Spleen (tissue), 11 donors: Measurements from ENCODE around the gene KRTAP10-2. TPM values are rescaled to one million over a fixed set of nuclear protein-coding genes. Genes with fewer than 3 reads are reported as not detected.

ENCODE experiments used
- DNase-seq: peaks from one replicate; pipeline ENCODE4 v3.0.0-alpha.2; 2020
- H3K27ac ChIP-seq, 8 donors: fragments of 200-600 bp; sonication (generic) in 7 of 8; 1 replicate in 4 of 8; 2 replicates in 4 of 8; pipeline versions ENCODE4 v1.5.0 to v1.8.0; 2016 to 2021; ENCODE audit warnings: inconsistent platforms in 4 of 8, mild to moderate bottlenecking in 4 of 8, moderate library complexity in 1 of 8
- H3K27me3 ChIP-seq, 7 donors: fragments of 200-600 bp; sonication (generic) in 6 of 7; replicated peaks in 1 of 7; 1 replicate in 4 of 7; 2 replicates in 3 of 7; pipeline versions ENCODE4 v1.5.0 to v1.8.0; 2016 to 2021; ENCODE audit warnings: inconsistent platforms in 3 of 7, mild to moderate bottlenecking in 1 of 7
- H3K36me3 ChIP-seq, 6 donors: fragments of 200-600 bp; sonication (generic) in 5 of 6; 1 replicate in 4 of 6; 2 replicates in 2 of 6; pipeline versions ENCODE4 v1.5.0 to v1.8.0; 2016 to 2021; ENCODE audit warnings: inconsistent platforms in 2 of 6
- H3K4me1 ChIP-seq, 6 donors: fragments of 200-600 bp; sonication (generic) in 5 of 6; 1 replicate in 3 of 6; 2 replicates in 3 of 6; pipeline versions ENCODE4 v1.5.0 to v1.8.0; 2016 to 2021; ENCODE audit warnings: inconsistent platforms in 3 of 6
- H3K4me3 ChIP-seq, 8 donors: fragments of 200-600 bp; sonication (generic) in 7 of 8; 1 replicate in 4 of 8; 2 replicates in 4 of 8; pipeline versions ENCODE4 v1.5.0 to v1.8.0; 2016 to 2021; ENCODE audit warnings: inconsistent platforms in 4 of 8, mild to moderate bottlenecking in 4 of 8, moderate library complexity in 2 of 8
- H3K9me3 ChIP-seq, 8 donors: fragments of 200-600 bp; sonication (generic) in 7 of 8; 1 replicate in 4 of 8; 2 replicates in 4 of 8; pipeline versions ENCODE4 v1.5.0 to v1.8.0; 2016 to 2021; ENCODE audit warnings: inconsistent platforms in 4 of 8
- CTCF ChIP-seq, 11 experiments: fragments of 200-600 bp in 7 of 11; fragments of 450-650 bp in 4 of 11; sonication (generic) in 4 of 11; IDR thresholded peaks in 8 of 11; conservative IDR thresholded peaks in 3 of 11; 1 replicate in 7 of 11; 2 replicates in 4 of 11; pipeline versions ENCODE4 v1.4.0 to v1.8.0; 2016 to 2021; ENCODE audit warnings: antibody characterized with exemption in 11 of 11, inconsistent platforms in 4 of 11, mild to moderate bottlenecking in 1 of 11
- POLR2A ChIP-seq, 3 donors: fragments of 450-650 bp; IDR thresholded peaks; one replicate each; pipeline ENCODE4 v1.5.1; 2017; ENCODE audit warnings: antibody characterized with exemption in 3 of 3, mild to moderate bottlenecking in 1 of 3
- POLR2AphosphoS5 ChIP-seq, 3 donors: sonication (generic); formaldehyde crosslinking; IDR thresholded peaks; one replicate each; pipeline ENCODE4 v1.5.1; 2017; ENCODE audit warnings: antibody characterized with exemption in 3 of 3
- WGBS, 5 donors: extraction: QIAGEN DNeasy Blood & Tissue Kit in 3 of 5; methylation state at CpG; one replicate each; pipeline versions ENCODE4 v1.1.5 to v1.1.7; 2013 to 2018; 5-methylcytosine and 5-hydroxymethylcytosine counted together
- intact Hi-C: fragments of 100-400 bp; cut with DNase I; formaldehyde crosslinking; loops from one replicate; pipeline ENCODE4 v1.15.0; 2023; ENCODE audit warnings: low total_unique reads
- polyA plus RNA-seq, 3 donors: library from polyadenylated mRNA; stranded (reverse); fragments of 200-250 nt; gene quantifications; one replicate each; pipeline ENCODE4 v1.2.1, GENCODE V29; 2013
- total RNA-seq, 7 donors: library from RNA; depleted of rRNA in 3 of 7; stranded (reverse); fragments of >200 nt in 3 of 7; fragmentation: NEBNext Ultra II Directional in 4 of 7; extraction: Animal tissue kit (Norgen Biotek cat#: 25700) in 4 of 7; gene quantifications; one replicate each; pipeline versions ENCODE4 v1.1.0 to v1.2.1, GENCODE V29; 2016 to 2021
- donor health status: healthy with polysubstance abuse.
- donor health status: DM: no; HTN: no; CAD: no; lungs with moderate emphysema.
- donor health status: DM: no; HTN: no; CAD: no.
- donor health status: Bipolar disorder and iron deficiency.
- donor health status: healthy.
- donor health status: DM: no; HTN: no; CAD: no.
- donor health status: DM: yes; HTN: yes; CAD: no.

The KRTAP10-2 gene
- total and polyA plus RNA-seq, 10 donors: not detected

- WGBS, 5 donors: 82 to 92% (median 84%) methylated on average over 12 of the region's 12 CpGs
- intact Hi-C loops: no loop called here
- no peaks in the 10 kb centered on the region for H3K9me3 ChIP-seq
- no peak overlapping the region for H3K27ac ChIP-seq
- H3K4me1 ChIP-seq: no peaks in the 10 kb centered on the region
- peaks cover 0 to 41% (median 0%) of the 10 kb centered on the region in 7 donors for H3K27me3 ChIP-seq
- H3K36me3 ChIP-seq: no peaks in the 10 kb centered on the region
- TF ChIP-seq POLR2AphosphoS5 (IDR thresholded peaks at IDR 0.05) (no peak), CTCF (IDR thresholded peaks at IDR 0.05 in 8 of 11, conservative IDR thresholded peaks at IDR 0.05 in 3 of 11) (no peak), POLR2A (IDR thresholded peaks at IDR 0.05) (no peak)
- DNase-seq: no peak
- no peak overlapping the region for H3K4me3 ChIP-seq
Measured at GRCh38 chr21:44526096-44526997, 25.0 kb downstream of the KRTAP10-2 start.

GRCh38 chr21:44525391-44526095 lies 25.8 kb downstream of the KRTAP10-2 start:
- TF ChIP-seq POLR2A (IDR thresholded peaks at IDR 0.05) (no peak), POLR2AphosphoS5 (IDR thresholded peaks at IDR 0.05) (no peak), CTCF (IDR thresholded peaks at IDR 0.05 in 8 of 11, conservative IDR thresholded peaks at IDR 0.05 in 3 of 11) (no peak)
- Histone ChIP-seq H3K4me1 (no peaks in the 10 kb centered on the region), H3K27ac (no peak overlapping the region), H3K9me3 (no peaks in the 10 kb centered on the region), H3K4me3 (no peak overlapping the region), H3K27me3 (peaks cover 0 to 40% (median 0%) of the 10 kb centered on the region in 7 donors), H3K36me3 (no peaks in the 10 kb centered on the region)
- DNase-seq: no peak
- intact Hi-C loops: no loop called here
- WGBS, 5 donors: 85 to 91% (median 87%) methylated on average over 15 to 20 of the region's 20 CpGs

- intact Hi-C loops: no loop called here
- H3K36me3 ChIP-seq: no peaks in the 10 kb centered on the region
- 61 to 83% (median 77%) methylated on average over 2 of the region's 2 CpGs for whole genome bisulfite sequencing, 5 donors
- H3K27me3 ChIP-seq: peaks cover 0 to 42% (median 0%) of the 10 kb centered on the region in 7 donors
- TF ChIP-seq POLR2A (IDR thresholded peaks at IDR 0.05) (no peak), CTCF (IDR thresholded peaks at IDR 0.05 in 8 of 11, conservative IDR thresholded peaks at IDR 0.05 in 3 of 11) (no peak), POLR2AphosphoS5 (IDR thresholded peaks at IDR 0.05) (no peak)
- H3K4me3 ChIP-seq: no peak overlapping the region
- DNase-seq: no peak
- H3K9me3 ChIP-seq: no peaks in the 10 kb centered on the region
- no peak overlapping the region for H3K27ac ChIP-seq
- no peaks in the 10 kb centered on the region for H3K4me1 ChIP-seq
Measured at GRCh38 chr21:44524414-44525371, 26.6 kb downstream of the KRTAP10-2 start.
